H54 (cell line): ENCODE measurements around the gene HPD.
"Not testable (repeated sequence)": the region's sequence is repeated elsewhere in the genome, so short reads cannot be mapped to it uniquely, and the experiment has no call there.

Source experiments
- DNase-seq: peaks from one replicate; pipeline ENCODE4 v3.0.0; 2011; ENCODE audit warnings: low spot score, mixed read lengths; ENCODE audit not compliant: insufficient read length
- FAIRE-seq: peaks from 3 replicates; lab custom pipeline; 2011; peaks lifted over from hg19 to GRCh38; lab: Jason Lieb, UNC
- POLR2A ChIP-seq: IDR thresholded peaks from 2 replicates; pipeline ENCODE4 v1.6.1; 2011; ENCODE audit warnings: low read depth, mild to moderate bottlenecking, low read length

The HPD gene

DNA sequence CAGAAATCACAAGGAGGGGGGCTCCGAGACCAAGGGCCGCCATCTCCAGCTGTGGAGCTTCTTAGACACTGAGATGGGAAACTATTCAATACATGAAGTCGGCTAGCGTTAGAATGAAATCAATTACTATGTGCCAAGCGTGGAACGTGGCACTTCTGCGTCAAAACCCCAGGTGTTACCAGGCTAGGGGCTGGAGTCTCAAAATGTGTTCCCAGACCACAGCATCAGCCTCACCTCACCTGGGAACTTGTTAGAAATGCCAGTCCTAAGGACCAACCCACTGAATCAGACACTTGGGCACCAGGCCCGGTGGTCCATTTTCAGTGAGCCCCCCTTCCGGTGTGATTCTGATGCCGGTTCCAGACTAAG is 59.9 kb downstream of the HPD start:
- FAIRE-seq (no peak), DNase-seq (no peak)
- no peak for TF ChIP-seq POLR2A

DNA sequence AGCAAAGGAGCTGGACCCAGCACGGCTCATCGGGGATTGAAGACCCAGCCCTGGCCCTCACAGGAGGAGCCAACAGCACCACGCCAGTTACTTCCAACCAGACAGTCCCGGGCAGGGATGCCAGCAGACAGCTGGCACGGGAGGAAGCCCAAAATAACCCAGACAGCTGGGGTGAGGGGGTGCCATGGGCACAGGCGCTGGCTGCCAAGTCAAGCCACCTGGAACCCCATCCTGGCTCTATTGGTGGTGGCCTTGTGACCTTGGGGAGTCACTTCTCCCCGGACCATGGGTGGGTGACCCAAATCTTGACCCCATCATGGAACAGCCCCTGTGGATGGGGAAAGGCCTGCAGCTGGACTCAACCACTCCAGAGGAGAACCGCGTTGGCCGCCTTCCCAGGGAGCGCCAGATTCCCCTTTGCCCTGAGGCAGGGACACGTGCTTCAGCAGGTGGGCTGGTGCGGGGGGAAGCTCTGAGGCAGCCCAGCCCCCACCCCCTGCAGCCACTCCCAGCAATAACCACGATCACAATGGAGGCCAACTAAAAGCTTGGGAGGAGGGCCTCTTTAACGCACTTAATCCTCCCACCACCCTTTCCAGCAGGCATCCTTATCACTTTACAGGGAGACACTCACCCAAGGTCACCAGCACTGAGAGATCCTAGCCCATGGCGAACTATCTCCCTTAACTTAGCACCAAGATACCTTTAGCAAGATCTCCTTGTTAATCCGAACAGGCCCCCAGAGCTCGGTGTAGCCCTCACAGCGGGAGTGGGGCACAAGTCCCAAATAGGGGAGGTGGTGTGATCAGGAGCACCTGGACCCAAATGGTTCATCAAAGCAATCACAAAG is 60.5 kb downstream of the HPD start:
- TF ChIP-seq POLR2A: no peak
- DNase-seq (no peak), FAIRE-seq (no peak)

DNA sequence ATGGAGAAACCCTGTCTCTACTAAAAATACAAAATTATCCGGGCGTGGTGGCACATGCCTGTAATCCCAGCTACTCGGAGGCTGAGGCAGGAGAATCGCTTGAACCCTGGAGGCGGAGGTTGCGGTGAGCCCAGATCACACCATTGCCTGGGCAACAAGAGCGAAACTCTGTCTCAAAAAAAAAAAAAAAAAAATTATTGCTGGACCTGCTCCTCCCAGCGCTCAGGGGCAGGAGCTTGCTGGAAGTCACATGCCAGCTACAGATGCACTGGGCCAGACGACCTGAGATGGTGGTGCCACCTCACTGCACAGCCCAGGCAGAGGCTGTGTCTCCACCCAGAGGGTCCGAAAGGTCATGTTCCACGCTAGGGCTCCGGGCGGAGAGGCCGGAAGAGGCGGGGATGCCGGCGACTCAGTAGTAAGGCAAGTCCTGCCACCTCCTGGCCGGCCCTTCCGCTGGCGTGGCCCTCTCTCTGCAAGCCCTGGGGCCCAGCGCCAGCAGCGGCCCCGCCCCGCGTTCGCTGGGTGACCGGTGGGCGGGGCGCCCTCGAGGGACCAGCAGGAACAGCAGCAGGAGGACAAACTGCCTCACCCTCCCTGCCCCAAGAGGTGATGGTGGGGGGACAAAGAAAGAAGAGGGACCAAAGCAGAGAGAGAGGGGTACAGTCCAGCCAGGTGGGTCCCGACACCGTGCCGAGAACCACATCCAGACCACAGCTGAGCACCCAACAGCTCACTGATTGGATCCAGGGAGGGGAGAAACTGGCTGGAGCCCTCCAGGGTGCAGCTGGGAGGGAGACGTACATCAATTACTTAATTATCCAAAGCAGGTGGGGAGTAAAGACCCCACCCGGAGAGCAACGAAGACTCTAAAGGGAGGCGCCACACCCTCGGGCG is 61.6 kb downstream of the HPD start:
- peak; percentile 94 for DNase-seq
- peak; percentile 27; the same call in 1 of the 2 replicates for TF ChIP-seq POLR2A
- peak; percentile 53 for FAIRE-seq

DNA sequence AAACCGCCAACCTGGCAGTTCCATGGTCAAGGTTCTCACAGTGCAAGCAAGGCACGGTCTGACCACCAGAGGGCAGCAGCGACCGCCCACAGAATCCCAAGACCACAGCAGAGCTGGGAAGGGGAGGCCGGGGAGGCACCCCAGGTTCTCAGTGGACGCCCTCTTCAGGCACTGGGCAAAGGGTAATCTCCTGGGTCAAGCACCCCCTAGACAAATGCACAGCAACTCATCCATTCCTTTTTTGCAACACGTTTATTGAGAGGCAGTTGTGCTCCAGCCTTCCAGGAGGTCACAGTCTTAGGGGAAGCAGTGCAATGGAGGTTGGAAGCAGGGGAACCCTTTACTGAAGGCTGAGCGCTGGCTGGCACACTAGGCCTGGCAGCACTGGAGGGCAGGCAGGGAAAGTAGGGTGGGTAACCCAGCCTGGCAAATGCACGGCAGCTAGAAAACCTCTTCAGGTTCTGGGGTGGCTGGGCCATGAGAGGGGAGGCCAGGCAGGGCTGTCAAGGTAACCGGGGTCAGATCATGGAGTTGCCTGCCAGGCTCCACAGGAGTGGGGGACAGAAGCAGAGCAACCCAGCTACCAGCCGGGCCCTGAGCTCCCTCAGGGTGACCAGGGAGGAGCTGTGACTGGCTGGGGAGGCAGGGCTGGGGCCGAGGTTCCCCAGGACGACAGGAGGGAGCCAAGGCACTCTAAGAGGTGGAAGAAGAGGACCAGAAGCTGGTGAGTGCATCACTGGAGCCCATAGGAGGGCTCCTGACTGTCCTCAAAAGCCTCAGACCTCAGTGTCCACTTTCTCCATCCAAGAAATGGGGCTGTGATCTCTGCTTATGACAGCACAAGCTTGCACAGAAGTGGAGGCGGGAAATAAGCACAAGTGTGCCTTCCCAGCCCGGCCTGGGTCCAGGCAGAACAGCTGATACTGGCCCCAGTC is 63.4 kb downstream of the HPD start:
- FAIRE-seq (peak; percentile 67), DNase-seq (no peak)
- TF ChIP-seq POLR2A: no peak

DNA sequence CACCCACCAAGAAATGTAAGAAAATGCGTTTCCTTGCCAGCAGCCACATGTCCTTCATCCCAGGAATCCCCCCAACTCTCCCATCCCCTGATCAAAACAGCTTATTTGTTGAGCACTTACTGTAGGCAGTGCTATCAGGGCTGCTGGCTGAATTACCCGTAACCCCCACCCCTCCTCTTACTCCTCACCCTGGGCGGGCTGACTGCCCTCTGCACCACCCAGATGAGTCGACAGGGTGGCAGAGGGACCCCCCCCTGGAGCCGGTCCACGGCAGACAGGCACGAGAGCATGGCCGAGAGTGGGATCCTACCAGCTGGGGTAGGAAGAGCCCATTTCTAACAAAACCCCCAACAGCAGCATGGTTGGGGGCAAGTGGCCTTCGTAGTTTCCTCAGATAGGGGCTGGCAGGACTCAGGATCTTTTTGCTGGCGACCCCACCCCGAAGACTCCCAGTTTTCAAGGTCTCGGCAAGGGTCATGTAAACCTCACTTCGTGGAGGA is 64.1 kb downstream of the HPD start:
- TF ChIP-seq POLR2A: no peak
- FAIRE-seq: no peak
- DNase-seq: no peak

DNA sequence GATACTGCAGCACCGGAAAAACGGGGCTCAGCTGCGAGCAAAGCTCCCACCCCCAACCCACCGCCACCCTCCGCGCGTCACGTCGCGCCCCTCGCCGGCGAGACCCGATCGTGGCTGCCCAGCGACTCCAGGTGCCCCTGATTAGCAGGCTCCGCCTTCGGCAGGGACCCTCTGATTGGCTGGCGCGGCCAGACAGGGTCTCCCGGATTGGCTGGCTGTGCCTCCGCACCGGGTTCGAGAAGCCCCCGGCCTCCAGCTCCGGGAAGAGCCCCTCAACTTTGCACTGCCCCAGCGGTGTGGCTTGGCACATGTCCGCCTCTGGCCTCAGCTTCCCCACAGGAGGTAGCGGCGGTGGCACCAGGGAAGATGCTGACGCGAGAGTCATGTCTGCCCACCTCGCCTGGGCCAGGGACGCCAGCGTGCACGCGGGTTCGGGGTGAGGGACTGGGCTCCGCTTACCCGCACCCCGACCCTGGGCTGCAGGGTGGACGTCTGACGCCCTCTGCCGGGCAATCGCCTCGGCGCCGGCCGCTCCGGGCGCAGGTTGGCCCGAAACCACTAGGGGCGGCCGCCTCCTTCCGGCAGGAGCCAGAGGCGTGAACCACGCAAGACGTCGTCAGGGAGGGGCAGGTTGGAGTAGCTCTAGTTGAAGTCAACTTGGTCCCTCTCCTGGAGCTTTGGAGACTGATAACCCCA is 64.7 kb downstream of the HPD start:
- no peak for DNase-seq
- no peak for FAIRE-seq
- 0 out of 2 replicates have a peak, but pooled peaks have one; percentile 12 for TF ChIP-seq POLR2A

DNA sequence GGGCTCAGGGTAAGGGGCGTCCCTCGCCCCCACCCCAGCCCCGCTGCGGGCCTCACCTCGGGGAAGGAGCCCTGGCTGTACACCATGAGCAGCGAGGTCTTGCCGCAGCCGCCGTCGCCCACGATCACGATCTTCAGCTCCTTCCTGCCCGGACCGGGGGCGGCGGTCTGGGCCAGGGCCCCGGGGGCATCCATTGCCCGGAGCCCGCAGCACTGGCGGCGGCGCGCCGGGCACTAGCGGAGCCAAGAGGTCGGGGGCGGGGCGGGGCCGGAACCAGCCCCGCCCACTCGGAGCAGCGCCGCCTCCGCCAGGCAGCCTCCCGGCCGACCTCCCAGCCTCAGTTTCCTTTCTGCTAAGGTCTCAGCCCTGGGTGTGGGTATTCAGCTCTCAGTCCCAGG is 65.2 kb downstream of the HPD start, which contains the start of gene RHOF:
RHOF (minus strand) TSS at position 249 of the 398 bp plus-strand sequence; CDS start at position 194, 55 bp downstream.
- no peak for TF ChIP-seq POLR2A
- DNase-seq: no peak
- FAIRE-seq: no peak

DNA sequence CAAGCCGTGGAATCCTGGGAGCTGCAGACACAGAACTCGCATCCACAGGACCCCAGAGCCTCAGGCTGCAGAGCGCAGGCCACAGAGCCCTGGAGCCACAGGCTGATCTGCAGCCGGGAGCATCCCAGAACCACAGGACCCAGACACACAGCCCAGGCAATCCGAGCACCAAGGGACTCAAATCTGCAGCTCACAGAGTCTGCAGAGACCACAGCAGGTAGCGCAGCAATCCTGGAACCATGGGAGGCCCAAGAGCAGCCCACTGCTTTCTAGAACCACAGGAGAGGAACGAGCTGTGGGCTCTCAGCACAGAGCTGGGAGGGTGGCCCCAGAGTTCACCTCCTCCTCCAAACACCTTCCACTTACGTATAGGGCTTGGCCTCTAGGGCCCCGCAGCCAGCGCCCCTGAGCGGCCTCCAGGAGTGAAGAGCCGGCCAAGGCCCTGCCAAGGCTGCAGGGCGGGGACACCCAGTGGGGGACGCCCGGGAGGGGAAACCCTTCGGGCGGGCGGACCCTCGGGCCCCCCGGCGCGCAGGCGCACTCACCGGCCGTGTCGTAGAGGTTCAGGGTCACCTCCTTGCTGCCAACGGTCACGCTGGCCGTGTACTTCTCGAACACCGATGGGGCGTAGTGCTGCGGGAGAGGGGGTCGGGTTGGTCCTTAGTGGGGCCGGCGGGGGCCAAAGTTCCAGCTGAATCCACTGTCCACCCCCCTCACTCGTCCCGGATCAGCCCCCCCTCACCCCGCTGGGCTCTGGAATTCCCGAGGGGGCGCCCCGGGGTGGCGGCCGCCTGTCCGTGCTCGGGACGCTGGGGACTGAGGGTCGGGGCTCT is 65.8 kb downstream of the HPD start:
- DNase-seq (no peak), FAIRE-seq (no peak)
- TF ChIP-seq POLR2A: no peak

DNA sequence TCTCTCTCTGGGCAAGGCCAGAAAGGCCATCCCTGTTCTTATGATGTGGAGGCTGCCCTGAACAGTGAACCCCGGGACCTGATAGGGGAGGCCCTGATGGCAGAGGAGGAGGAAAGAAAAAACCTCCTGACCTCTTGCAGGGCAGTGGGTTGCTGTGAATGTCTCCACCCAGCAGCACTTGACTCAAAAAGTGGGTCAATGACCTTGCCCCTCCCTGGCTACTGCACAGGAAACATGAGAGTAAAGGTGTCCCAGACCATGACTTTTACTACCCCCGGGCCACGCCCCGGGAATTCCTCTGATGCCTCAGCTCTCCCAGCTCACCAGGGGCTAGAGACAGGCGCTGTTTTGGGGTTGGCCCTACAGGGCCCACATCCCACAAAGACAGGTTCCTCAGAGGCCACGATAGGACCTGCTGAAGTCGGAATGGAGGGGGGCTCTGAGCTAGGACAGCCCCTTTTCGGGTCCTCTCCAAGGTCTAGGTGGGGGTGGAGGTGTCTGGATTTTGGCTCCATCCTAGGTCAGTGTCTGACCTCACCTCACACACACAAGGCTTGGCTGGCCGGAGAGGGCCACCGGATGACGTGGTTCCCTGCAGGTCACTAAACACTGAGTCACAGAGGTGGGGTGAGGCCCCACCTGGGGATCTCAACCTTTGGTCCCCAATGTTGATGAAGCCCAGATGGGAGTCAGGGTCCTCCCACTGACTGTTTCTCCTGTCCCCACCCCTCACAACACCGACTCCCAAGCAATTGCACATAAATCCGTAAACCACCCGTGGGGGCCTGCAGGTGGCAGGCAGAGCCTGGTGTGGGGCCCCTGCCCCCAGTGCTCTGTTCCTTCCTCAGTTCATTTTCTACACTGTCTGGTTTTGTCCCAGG is 66.7 kb downstream of the HPD start:
- no peak for TF ChIP-seq POLR2A
- peak; percentile 81 for FAIRE-seq

DNA sequence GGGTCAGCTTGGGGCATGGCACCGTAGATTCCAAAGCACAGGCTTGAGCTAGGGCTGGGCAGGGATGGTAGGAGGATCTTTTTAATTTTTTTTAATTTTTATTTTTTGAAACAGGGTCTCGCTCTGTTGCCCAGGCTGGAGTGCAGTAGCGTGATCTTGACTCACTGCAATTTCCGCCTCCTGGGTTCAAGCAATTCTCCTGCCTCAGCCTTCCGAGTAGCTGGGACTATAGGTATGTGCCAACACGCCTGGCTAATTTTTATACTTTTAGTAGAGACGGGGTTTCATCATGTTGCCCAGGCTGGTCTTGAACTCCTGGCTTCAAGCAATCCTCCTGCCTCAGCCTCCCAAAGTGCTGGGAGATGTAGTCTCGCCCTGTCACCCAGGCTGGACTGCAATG is 67.9 kb downstream of the HPD start:
- DNase-seq, FAIRE-seq: not testable (repeated sequence)

More for the DNA sequence above, 66.7 kb downstream of the HPD start:
- no peak for DNase-seq
